Measurements from ENCODE around the gene TANK. TPM values are rescaled to one million over a fixed set of nuclear protein-coding genes. Genes with fewer than 3 reads are reported as not detected.
A peak's percentile ranks its signal among the peaks of the same experiment; 100 is the strongest.
"Not testable (repeated sequence)": the region's sequence is repeated elsewhere in the genome, so short reads cannot be mapped to it uniquely, and the experiment has no call there.

Gene TANK
- polyA plus RNA-seq, 3 donors = 72.7 to 91.7 (median 73.5) TPM

DNA sequence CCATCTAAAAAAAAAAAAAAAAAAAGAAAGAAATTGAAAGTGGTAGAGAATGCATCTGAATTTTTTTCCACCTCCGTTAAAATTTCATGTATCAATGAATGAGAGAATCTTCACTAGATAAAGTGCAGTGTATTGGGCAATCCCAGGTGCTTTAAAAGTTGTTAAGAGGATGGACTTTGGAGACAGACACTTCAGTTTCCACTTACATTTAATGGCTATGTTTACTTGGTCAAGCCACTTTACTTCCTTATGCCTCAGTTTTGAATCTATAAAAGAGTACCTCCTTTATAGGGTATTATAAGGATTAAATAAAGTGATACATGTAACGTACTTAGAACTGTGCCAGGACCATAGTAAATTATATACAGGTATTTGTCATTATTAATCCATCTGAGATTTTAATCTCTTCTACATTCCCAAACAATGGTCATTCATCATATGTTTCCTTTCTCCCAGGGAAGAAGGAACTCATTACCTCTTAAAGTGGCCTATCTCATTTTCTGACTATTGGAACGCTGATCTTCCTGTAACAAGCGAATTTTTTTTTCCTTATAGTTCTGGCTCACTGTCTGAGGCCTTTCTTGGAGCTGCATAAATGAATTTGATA lies 29.1 kb upstream of the TANK start:
- no CpG with 5 or more reads among the region's 4 CpGs for WGBS (ENCODE audit: insufficient coverage)
- Histone ChIP-seq H2AFZ (ENCODE audit: insufficient read depth, low read depth, low read length, poor library complexity, severe bottlenecking) (no peak overlapping the region), H3K36me3 (replicated peaks in 1 of 2; ENCODE audit: control insufficient read depth in 1 of 2, insufficient read depth in 2 of 2, low read length in 2 of 2) (no peaks in the 10 kb centered on the region), H3K4me1 (ENCODE audit: control insufficient read depth in 1 of 2, insufficient read depth in 2 of 2, low read length in 2 of 2) (peaks cover 21 to 33% of the 10 kb centered on the region in 2 donors), H3K4me3 (replicated peaks in 1 of 3; ENCODE audit: low read depth in 2 of 3, low read length in 3 of 3) (no peak overlapping the region), H3K4me2 (replicated peaks; ENCODE audit: extremely low read depth, low read length, poor library complexity, severe bottlenecking) (no peak overlapping the region), H3K27me3 (ENCODE audit: control insufficient read depth in 2 of 2, insufficient read depth in 2 of 2, low read length in 2 of 2) (no peaks in the 10 kb centered on the region), H3K9me3 (replicated peaks in 1 of 2; ENCODE audit: control insufficient read depth in 1 of 2, insufficient read depth in 1 of 2, low read length in 2 of 2) (no peaks in the 10 kb centered on the region), H4K20me1 (ENCODE audit: insufficient read depth, low read length) (no peaks in the 10 kb centered on the region), H3K27ac (ENCODE audit: low read depth in 1 of 2, low read length in 2 of 2) (peak overlapping the region in 1 of 2 donors; percentile 20), H3K9ac (ENCODE audit: insufficient read depth, low read length, poor library complexity, severe bottlenecking) (no peak overlapping the region), H3K79me2 (ENCODE audit: insufficient read depth, low read length) (peaks cover 1% of the 10 kb centered on the region)
- no peaks in the 10 kb centered on the region for H3K36me3 Mint-ChIP-seq
- H3K27me3 Mint-ChIP-seq (ENCODE audit: low read depth in 3 of 3) = peaks cover 0 to 2% (median 1%) of the 10 kb centered on the region in 3 donors
- H3K27ac Mint-ChIP-seq = peak overlapping the region in 4 of 7 donors; percentile 36 to 60 (median 47)
- intact Hi-C loops (cut with micrococcal nuclease) = no loop called here
- H3K4me1 Mint-ChIP-seq = peaks cover 24% of the 10 kb centered on the region
- H3K9me3 Mint-ChIP-seq = peaks cover 0 to 3% (median 0%) of the 10 kb centered on the region in 7 donors
- TF ChIP-seq, protein P1, sequence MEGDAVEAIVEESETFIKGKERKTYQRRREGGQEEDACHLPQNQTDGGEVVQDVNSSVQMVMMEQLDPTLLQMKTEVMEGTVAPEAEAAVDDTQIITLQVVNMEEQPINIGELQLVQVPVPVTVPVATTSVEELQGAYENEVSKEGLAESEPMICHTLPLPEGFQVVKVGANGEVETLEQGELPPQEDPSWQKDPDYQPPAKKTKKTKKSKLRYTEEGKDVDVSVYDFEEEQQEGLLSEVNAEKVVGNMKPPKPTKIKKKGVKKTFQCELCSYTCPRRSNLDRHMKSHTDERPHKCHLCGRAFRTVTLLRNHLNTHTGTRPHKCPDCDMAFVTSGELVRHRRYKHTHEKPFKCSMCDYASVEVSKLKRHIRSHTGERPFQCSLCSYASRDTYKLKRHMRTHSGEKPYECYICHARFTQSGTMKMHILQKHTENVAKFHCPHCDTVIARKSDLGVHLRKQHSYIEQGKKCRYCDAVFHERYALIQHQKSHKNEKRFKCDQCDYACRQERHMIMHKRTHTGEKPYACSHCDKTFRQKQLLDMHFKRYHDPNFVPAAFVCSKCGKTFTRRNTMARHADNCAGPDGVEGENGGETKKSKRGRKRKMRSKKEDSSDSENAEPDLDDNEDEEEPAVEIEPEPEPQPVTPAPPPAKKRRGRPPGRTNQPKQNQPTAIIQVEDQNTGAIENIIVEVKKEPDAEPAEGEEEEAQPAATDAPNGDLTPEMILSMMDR (IDR thresholded peaks at IDR 0.05) = no peak
- H3K4me3 Mint-ChIP-seq = no peak overlapping the region
- no peak for DNase-seq

DNA sequence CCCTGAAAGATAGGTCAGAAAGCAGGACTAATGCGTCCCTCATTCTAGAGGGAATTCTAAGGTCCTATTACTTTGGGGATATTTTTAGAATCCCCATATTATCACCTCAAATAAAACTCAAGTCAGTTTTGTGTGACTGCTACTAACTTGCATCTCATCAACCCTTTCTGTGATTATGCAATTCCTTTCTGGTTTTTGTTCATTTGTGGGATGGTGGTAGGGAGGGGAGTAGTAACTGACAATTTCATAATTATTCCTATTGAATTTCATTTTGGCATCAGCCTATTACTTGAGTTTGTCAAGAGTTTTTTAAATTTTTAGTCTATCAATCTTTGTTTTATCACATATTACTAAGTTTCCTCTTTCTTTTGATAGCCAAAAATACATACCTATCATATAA lies 28.4 kb upstream of the TANK start:
- Mint-ChIP-seq H3K36me3 (no peaks in the 10 kb centered on the region), H3K27ac (peak overlapping the region in 4 of 7 donors; percentile 36 to 60 (median 47)), H3K4me3 (no peak overlapping the region), H3K27me3 (ENCODE audit: low read depth in 3 of 3) (peaks cover 0 to 2% (median 1%) of the 10 kb centered on the region in 3 donors), H3K4me1 (peaks cover 30% of the 10 kb centered on the region), H3K9me3 (peaks cover 0 to 3% (median 0%) of the 10 kb centered on the region in 7 donors)
- Histone ChIP-seq H3K9ac (ENCODE audit: insufficient read depth, low read length, poor library complexity, severe bottlenecking) (no peak overlapping the region), H4K20me1 (ENCODE audit: insufficient read depth, low read length) (no peaks in the 10 kb centered on the region), H2AFZ (ENCODE audit: insufficient read depth, low read depth, low read length, poor library complexity, severe bottlenecking) (no peak overlapping the region), H3K27me3 (ENCODE audit: control insufficient read depth in 2 of 2, insufficient read depth in 2 of 2, low read length in 2 of 2) (no peaks in the 10 kb centered on the region), H3K9me3 (replicated peaks in 1 of 2; ENCODE audit: control insufficient read depth in 1 of 2, insufficient read depth in 1 of 2, low read length in 2 of 2) (no peaks in the 10 kb centered on the region), H3K4me2 (replicated peaks; ENCODE audit: extremely low read depth, low read length, poor library complexity, severe bottlenecking) (peak overlapping the region; percentile 4), H3K27ac (ENCODE audit: low read depth in 1 of 2, low read length in 2 of 2) (peak overlapping the region in 1 of 2 donors; percentile 20), H3K36me3 (replicated peaks in 1 of 2; ENCODE audit: control insufficient read depth in 1 of 2, insufficient read depth in 2 of 2, low read length in 2 of 2) (no peaks in the 10 kb centered on the region), H3K4me1 (ENCODE audit: control insufficient read depth in 1 of 2, insufficient read depth in 2 of 2, low read length in 2 of 2) (peaks cover 24 to 37% of the 10 kb centered on the region in 2 donors), H3K4me3 (replicated peaks in 1 of 3; ENCODE audit: low read depth in 2 of 3, low read length in 3 of 3) (no peak overlapping the region), H3K79me2 (ENCODE audit: insufficient read depth, low read length) (peaks cover 5% of the 10 kb centered on the region)
- intact Hi-C loops (cut with micrococcal nuclease) = no loop called here
- TF ChIP-seq, protein P1 (IDR thresholded peaks at IDR 0.05) = no peak
- WGBS (ENCODE audit: insufficient coverage) = no CpG with 5 or more reads among the region's 1 CpG
- DNase-seq = no peak

DNA sequence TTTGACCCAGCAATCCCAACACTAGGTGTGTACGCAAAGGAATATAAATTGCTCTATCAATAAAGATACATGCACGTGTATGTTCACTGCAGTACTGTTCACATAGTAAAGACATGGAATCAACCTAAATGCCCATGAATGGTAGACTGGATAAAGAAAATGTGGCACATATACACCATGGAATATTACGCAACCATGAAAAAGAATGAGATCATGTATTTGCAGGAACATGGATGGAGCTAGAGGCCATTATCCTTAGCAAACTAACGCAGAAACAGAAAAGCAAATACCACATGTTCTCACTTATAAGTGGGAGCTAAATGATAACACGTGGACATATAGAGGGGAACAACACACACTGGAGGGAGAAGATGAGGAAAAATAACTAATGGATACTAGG lies 27.8 kb upstream of the TANK start:
- Histone ChIP-seq H3K79me2 (ENCODE audit: insufficient read depth, low read length) (peaks cover 10% of the 10 kb centered on the region), H3K27ac (ENCODE audit: low read depth in 1 of 2, low read length in 2 of 2) (peak overlapping the region in 1 of 2 donors; percentile 20), H3K4me1 (ENCODE audit: control insufficient read depth in 1 of 2, insufficient read depth in 2 of 2, low read length in 2 of 2) (peaks cover 26 to 38% of the 10 kb centered on the region in 2 donors)
- H4K20me1 ChIP-seq (ENCODE audit: insufficient read depth, low read length); H3K9me3 Mint-ChIP-seq; H3K4me3 ChIP-seq (replicated peaks in 1 of 3; ENCODE audit: low read depth in 2 of 3, low read length in 3 of 3); H3K9me3 ChIP-seq (replicated peaks in 1 of 2; ENCODE audit: control insufficient read depth in 1 of 2, insufficient read depth in 1 of 2, low read length in 2 of 2); H3K4me3 Mint-ChIP-seq; H2AFZ ChIP-seq (ENCODE audit: insufficient read depth, low read depth, low read length, poor library complexity, severe bottlenecking); DNase-seq; H3K36me3 ChIP-seq (replicated peaks in 1 of 2; ENCODE audit: control insufficient read depth in 1 of 2, insufficient read depth in 2 of 2, low read length in 2 of 2); H3K27ac Mint-ChIP-seq; H3K9ac ChIP-seq (ENCODE audit: insufficient read depth, low read length, poor library complexity, severe bottlenecking); intact Hi-C loops (cut with micrococcal nuclease); H3K36me3 Mint-ChIP-seq; H3K27me3 Mint-ChIP-seq (ENCODE audit: low read depth in 3 of 3); H3K4me2 ChIP-seq (replicated peaks; ENCODE audit: extremely low read depth, low read length, poor library complexity, severe bottlenecking); H3K27me3 ChIP-seq (ENCODE audit: control insufficient read depth in 2 of 2, insufficient read depth in 2 of 2, low read length in 2 of 2): not testable (repeated sequence)
- peaks cover 31% of the 10 kb centered on the region for H3K4me1 Mint-ChIP-seq
- 100% methylated on average over 1 of the region's 5 CpGs for WGBS (ENCODE audit: insufficient coverage)

Data from CD14-positive monocyte (primary cell).